ENCODE measurements around the gene STXBP6. TPM values are rescaled to one million over a fixed set of nuclear protein-coding genes. Genes with fewer than 3 reads are reported as not detected.

STXBP6 gene
- total and polyA plus RNA-seq, 7 donors, result 7.1 to 32.8 (median 14.3) TPM

DNA sequence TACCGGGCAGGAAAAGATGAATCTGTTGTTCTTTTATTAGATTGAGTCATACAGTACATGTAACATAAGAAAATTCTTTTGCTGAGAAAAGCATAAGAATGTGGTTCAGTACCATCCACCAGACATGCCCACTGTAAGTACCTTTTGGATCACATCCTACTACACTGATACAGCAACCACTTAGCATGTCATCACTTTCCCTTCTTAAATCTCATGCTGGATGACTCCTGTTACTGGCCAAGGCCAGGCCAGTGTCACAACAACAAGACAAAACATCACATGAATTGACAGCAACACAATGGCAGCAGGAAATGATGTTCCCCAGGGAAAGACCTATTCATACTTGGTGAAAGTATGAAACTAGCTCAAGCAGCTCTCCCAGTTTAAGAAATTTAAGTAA, 46.4 kb downstream of the STXBP6 start:
- H3K4me3 ChIP-seq, result no peak overlapping the region
- H3K4me1 ChIP-seq, result peaks cover 0 to 34% (median 17%) of the 10 kb centered on the region in 4 donors
- no peaks in the 10 kb centered on the region for H3K36me3 ChIP-seq
- TF ChIP-seq POLR2A (IDR thresholded peaks at IDR 0.05) (no peak), POLR2AphosphoS5 (IDR thresholded peaks at IDR 0.05) (no peak), EP300 (IDR thresholded peaks at IDR 0.05) (no peak)
- TF ChIP-seq, protein P1, sequence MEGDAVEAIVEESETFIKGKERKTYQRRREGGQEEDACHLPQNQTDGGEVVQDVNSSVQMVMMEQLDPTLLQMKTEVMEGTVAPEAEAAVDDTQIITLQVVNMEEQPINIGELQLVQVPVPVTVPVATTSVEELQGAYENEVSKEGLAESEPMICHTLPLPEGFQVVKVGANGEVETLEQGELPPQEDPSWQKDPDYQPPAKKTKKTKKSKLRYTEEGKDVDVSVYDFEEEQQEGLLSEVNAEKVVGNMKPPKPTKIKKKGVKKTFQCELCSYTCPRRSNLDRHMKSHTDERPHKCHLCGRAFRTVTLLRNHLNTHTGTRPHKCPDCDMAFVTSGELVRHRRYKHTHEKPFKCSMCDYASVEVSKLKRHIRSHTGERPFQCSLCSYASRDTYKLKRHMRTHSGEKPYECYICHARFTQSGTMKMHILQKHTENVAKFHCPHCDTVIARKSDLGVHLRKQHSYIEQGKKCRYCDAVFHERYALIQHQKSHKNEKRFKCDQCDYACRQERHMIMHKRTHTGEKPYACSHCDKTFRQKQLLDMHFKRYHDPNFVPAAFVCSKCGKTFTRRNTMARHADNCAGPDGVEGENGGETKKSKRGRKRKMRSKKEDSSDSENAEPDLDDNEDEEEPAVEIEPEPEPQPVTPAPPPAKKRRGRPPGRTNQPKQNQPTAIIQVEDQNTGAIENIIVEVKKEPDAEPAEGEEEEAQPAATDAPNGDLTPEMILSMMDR (IDR thresholded peaks at IDR 0.05), result no peak
- no peak for DNase-seq
- 81 to 88% methylated on average over 1 of the region's 1 CpG for WGBS, 2 donors
- H3K27ac ChIP-seq, result no peak overlapping the region
- H3K9me3 ChIP-seq, result no peaks in the 10 kb centered on the region
- intact Hi-C loops (cut with DNase I), result loop anchor here (5.0 kb wide), 1 partner anchor 34 kb away; no protein-coding TSS in a partner anchor
- H3K27me3 ChIP-seq, result no peaks in the 10 kb centered on the region

DNA sequence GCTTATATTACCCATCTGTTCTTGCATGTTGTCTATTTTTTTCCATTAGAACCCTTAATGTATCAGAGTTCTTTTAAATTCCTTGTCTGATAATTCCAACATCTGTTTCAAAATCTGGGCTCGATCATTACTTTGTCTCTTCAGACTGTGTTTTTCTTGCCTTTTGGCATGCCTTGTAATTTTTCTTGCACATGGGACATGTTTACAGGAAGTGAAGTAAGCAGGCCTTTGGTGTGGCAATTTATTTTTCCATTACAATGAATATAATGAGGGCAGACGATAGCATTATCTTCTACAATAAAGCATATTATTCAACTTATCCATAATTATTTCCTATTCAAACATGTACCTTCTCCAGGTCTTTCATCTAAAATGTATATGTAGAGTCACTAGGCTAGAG, 48.3 kb downstream of the STXBP6 start:
- 72 to 81% methylated on average over 2 of the region's 2 CpGs for WGBS, 2 donors
- TF ChIP-seq, protein P1 (IDR thresholded peaks at IDR 0.05), result no peak
- TF ChIP-seq EP300 (IDR thresholded peaks at IDR 0.05) (no peak), POLR2AphosphoS5 (IDR thresholded peaks at IDR 0.05) (no peak), POLR2A (IDR thresholded peaks at IDR 0.05) (no peak)
- intact Hi-C loops (cut with DNase I), result loop anchor here (5.0 kb wide), 1 partner anchor 36 kb away; no protein-coding TSS in a partner anchor
- peaks cover 0 to 15% (median 5%) of the 10 kb centered on the region in 4 donors for H3K4me1 ChIP-seq
- no peaks in the 10 kb centered on the region for H3K36me3 ChIP-seq
- no peaks in the 10 kb centered on the region for H3K9me3 ChIP-seq
- no peak overlapping the region for H3K4me3 ChIP-seq
- peak overlapping the region in 2 of 4 donors; percentile 18 to 38 for H3K27ac ChIP-seq
- H3K27me3 ChIP-seq, result no peaks in the 10 kb centered on the region
- DNase-seq, result no peak

DNA sequence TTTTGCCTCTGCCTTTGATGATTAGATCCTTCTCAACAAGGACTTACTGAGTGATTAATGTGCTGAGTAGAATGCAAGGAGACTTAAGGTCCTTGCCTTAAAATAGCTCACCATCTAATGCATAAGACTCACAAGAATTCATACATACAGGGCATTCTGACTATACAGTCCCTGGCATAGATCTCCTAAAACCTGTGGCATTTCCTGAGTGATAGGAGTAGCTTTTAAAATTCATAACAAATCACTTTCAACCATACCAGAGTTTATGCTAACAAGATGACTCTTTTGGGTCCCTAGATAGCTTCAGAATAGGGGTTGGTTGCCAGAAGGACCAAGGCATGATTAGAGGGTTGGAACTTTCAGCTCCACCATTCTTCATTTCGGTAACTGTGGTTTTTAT, 48.8 kb downstream of the STXBP6 start:
- no peak for DNase-seq
- Histone ChIP-seq H3K4me3 (no peak overlapping the region), H3K4me1 (peaks cover 0 to 13% (median 5%) of the 10 kb centered on the region in 4 donors), H3K27me3 (no peaks in the 10 kb centered on the region), H3K9me3 (no peaks in the 10 kb centered on the region), H3K36me3 (no peaks in the 10 kb centered on the region), H3K27ac (peak overlapping the region in 3 of 4 donors; percentile 0 to 38 (median 18))
- no peak for TF ChIP-seq POLR2A (IDR thresholded peaks at IDR 0.05)
- TF ChIP-seq POLR2AphosphoS5 (IDR thresholded peaks at IDR 0.05), result no peak
- TF ChIP-seq, protein P1 (IDR thresholded peaks at IDR 0.05), result no peak
- no peak for TF ChIP-seq EP300 (IDR thresholded peaks at IDR 0.05)
- intact Hi-C loops (cut with DNase I), result loop anchor here (5.0 kb wide), 1 partner anchor 36 kb away; no protein-coding TSS in a partner anchor
- WGBS, 2 donors, result 91 to 92% methylated on average over 1 of the region's 1 CpG

DNA sequence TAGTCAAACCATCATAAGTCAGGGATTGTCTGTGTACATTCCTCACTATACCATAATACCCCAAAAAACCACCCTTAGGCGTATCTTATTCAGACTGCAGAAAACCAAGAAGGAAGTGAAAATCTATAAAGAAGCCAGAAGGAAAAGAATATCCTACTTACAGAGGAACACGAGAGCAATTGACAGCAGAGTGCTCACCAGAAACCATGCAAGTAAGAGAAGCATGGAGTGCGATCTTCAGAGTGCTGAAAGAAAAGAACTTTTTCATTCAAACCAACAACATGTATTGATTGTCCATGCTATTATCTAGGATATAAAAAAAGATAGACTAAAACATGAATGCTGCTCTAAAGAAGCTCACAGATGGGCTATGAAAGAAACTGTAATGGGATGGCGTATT, 50.8 kb downstream of the STXBP6 start:
- no peaks in the 10 kb centered on the region for H3K27me3 ChIP-seq
- DNase-seq, result no peak
- H3K4me1 ChIP-seq, result peaks cover 0 to 13% (median 5%) of the 10 kb centered on the region in 4 donors
- WGBS, 2 donors, result 92 to 93% methylated on average over 4 of the region's 4 CpGs
- no peak for TF ChIP-seq POLR2AphosphoS5 (IDR thresholded peaks at IDR 0.05)
- no peak for TF ChIP-seq POLR2A (IDR thresholded peaks at IDR 0.05)
- no peak for TF ChIP-seq EP300 (IDR thresholded peaks at IDR 0.05)
- TF ChIP-seq, protein P1 (IDR thresholded peaks at IDR 0.05), result no peak
- no peak overlapping the region for H3K4me3 ChIP-seq
- no peak overlapping the region for H3K27ac ChIP-seq
- no peaks in the 10 kb centered on the region for H3K36me3 ChIP-seq
- H3K9me3 ChIP-seq, result no peaks in the 10 kb centered on the region
- intact Hi-C loops (cut with DNase I), result no loop called here
